SK-N-SH (cell line): ENCODE results near the gene ISOC2. TPM values are rescaled to one million over a fixed set of nuclear protein-coding genes. Genes with fewer than 3 reads are reported as not detected.

ENCODE experiments used
- CTCF ChIA-PET: fragments of 300-600, 350-600 bp; formaldehyde crosslinking; extraction: SDS; loops from one replicate; lab custom pipeline; 2021; lab: Yijun Ruan, JAX
- POLR2A ChIA-PET: fragments of 350-600 bp; sonication (Branson Sonifier 250); formaldehyde crosslinking; extraction: SDS; loops from one replicate; lab custom pipeline; 2020; ENCODE audit warnings: antibody characterized with exemption, inconsistent platforms; lab: Yijun Ruan, JAX
- DNase-seq: peaks from one replicate; pipeline ENCODE4 v3.0.0; 2012
- H2AFZ ChIP-seq: fragments of 200-600 bp; sonication (generic); 2 replicates; pipeline ENCODE4 v1.8.1; 2016; ENCODE audit warnings: antibody characterized with exemption, mild to moderate bottlenecking, low read depth
- H3F3A ChIP-seq: fragments of 200-600 bp; sonication (generic); replicated peaks from 2 replicates; pipeline ENCODE3; 2016; ENCODE audit warnings: antibody characterized with exemption, mild to moderate bottlenecking; ENCODE audit not compliant: insufficient read depth
- H3K27ac ChIP-seq, 2 experiments: fragments of 200-500 bp in 1 of 2; fragments of 200-600 bp in 1 of 2; sonication (Bioruptor generic) in 1 of 2; sonication (generic), shearing (Covaris generic) in 1 of 2; 2 replicates each; pipeline versions ENCODE4 v1.5.1 to v1.6.1; 2014 to 2016; ENCODE audit warnings: low read depth in 2 of 2, inconsistent platforms in 1 of 2, low read length in 1 of 2, mild to moderate bottlenecking in 1 of 2, mixed read lengths in 1 of 2
- H3K27me3 ChIP-seq: fragments of 200-600 bp; sonication (generic), shearing (Covaris generic); 2 replicates; pipeline ENCODE4 v1.6.1; 2016; ENCODE audit warnings: mixed run types; ENCODE audit not compliant: insufficient read depth
- H3K36me3 ChIP-seq, 2 experiments: fragments of 200-500 bp in 1 of 2; fragments of 200-600 bp in 1 of 2; sonication (Bioruptor generic) in 1 of 2; sonication (generic) in 1 of 2; replicated peaks in 1 of 2; 2 replicates each; pipeline versions ENCODE3 to v1.5.1; 2014 to 2016; ENCODE audit warnings: low read length in 1 of 2, mild to moderate bottlenecking in 1 of 2; ENCODE audit not compliant: insufficient read depth in 2 of 2, control insufficient read depth in 1 of 2
- H3K4me1 ChIP-seq, 2 experiments: fragments of 200-500 bp in 1 of 2; fragments of 200-600 bp in 1 of 2; sonication (Bioruptor generic) in 1 of 2; sonication (generic), shearing (Covaris generic) in 1 of 2; 2 replicates each; pipeline versions ENCODE4 v1.5.1 to v1.6.1; 2014 to 2016; ENCODE audit warnings: low read depth in 1 of 2, low read length in 1 of 2, mixed run types in 1 of 2; ENCODE audit not compliant: insufficient read depth in 2 of 2, control insufficient read depth in 1 of 2
- H3K4me2 ChIP-seq: fragments of 200-600 bp; sonication (generic), shearing (Covaris generic); 2 replicates; pipeline ENCODE4 v1.6.1; 2017; ENCODE audit warnings: mixed run types
- H3K4me3 ChIP-seq, 2 experiments: fragments of 200-500 bp in 1 of 2; fragments of 200-600 bp in 1 of 2; sonication (Bioruptor generic) in 1 of 2; sonication (generic), shearing (Covaris generic) in 1 of 2; 2 replicates each; pipeline versions ENCODE4 v1.5.1 to v1.8.1; 2014 to 2016; ENCODE audit warnings: low read depth in 2 of 2, inconsistent platforms in 1 of 2, low read length in 1 of 2, mild to moderate bottlenecking in 1 of 2, mixed read lengths in 1 of 2, moderate library complexity in 1 of 2
- H3K79me2 ChIP-seq: fragments of 200-600 bp; sonication (generic); 2 replicates; pipeline ENCODE4 v1.8.1; 2017; ENCODE audit warnings: mild to moderate bottlenecking; ENCODE audit not compliant: insufficient read depth
- H3K9ac ChIP-seq: fragments of 200-600 bp; sonication (generic); 2 replicates; pipeline ENCODE4 v1.6.1; 2017; ENCODE audit warnings: mixed run types
- H3K9me2 ChIP-seq: fragments of 200-600 bp; sonication (generic); 2 replicates; pipeline ENCODE4 v1.6.1; 2017; ENCODE audit warnings: mixed run types
- H3K9me3 ChIP-seq: fragments of 200-600 bp; sonication (generic); 2 replicates; pipeline ENCODE4 v1.6.1; 2017; ENCODE audit warnings: mixed run types, mild to moderate bottlenecking, moderate library complexity
- H4K20me1 ChIP-seq: fragments of 200-600 bp; sonication (generic); 2 replicates; pipeline ENCODE4 v1.6.1; 2017; ENCODE audit warnings: mild to moderate bottlenecking, mixed run types; ENCODE audit not compliant: insufficient read depth
- ELF1 ChIP-seq: IDR thresholded peaks from 2 replicates; pipeline ENCODE4 v1.4.0; 2012
- EP300 ChIP-seq, 2 experiments: IDR thresholded peaks; 2 replicates each; pipeline versions ENCODE4 v1.4.0 to v1.6.1; 2012; ENCODE audit warnings: borderline replicate concordance in 1 of 2, low read depth in 1 of 2, low read length in 1 of 2
- FOSL2 ChIP-seq: IDR thresholded peaks from 2 replicates; pipeline ENCODE4 v1.4.0; 2012; ENCODE audit warnings: low read depth, mild to moderate bottlenecking, moderate library complexity, borderline replicate concordance
- FOXM1 ChIP-seq: IDR thresholded peaks from 2 replicates; pipeline ENCODE4 v1.4.0; 2012; ENCODE audit warnings: low read depth, mild to moderate bottlenecking
- JUND ChIP-seq: IDR thresholded peaks from 2 replicates; pipeline ENCODE4 v1.4.0; 2012
- MXI1 ChIP-seq: IDR thresholded peaks from 2 replicates; pipeline ENCODE4 v1.6.1; 2012; ENCODE audit warnings: mild to moderate bottlenecking, low read depth, low read length, improper control_type of control experiment
- RAD21 ChIP-seq: IDR thresholded peaks from 2 replicates; pipeline ENCODE4 v1.6.1; 2012; ENCODE audit warnings: mild to moderate bottlenecking, low read length
- RCOR1 ChIP-seq: fragments of 150-350 bp; IDR thresholded peaks from 2 replicates; pipeline ENCODE4 v1.6.1; 2017; ENCODE audit warnings: antibody characterized with exemption, low read length
- RXRA ChIP-seq: IDR thresholded peaks from 2 replicates; pipeline ENCODE4 v1.4.0; 2012; ENCODE audit warnings: low read depth, mild to moderate bottlenecking, borderline replicate concordance
- SIN3A ChIP-seq: IDR thresholded peaks from 2 replicates; pipeline ENCODE4 v1.6.1; 2012; ENCODE audit warnings: low read depth, mild to moderate bottlenecking, low read length, moderate library complexity, borderline replicate concordance
- SMC3 ChIP-seq: IDR thresholded peaks from 2 replicates; pipeline ENCODE4 v1.6.1; 2012; ENCODE audit warnings: low read depth, low read length, improper control_type of control experiment
- TAF1 ChIP-seq: IDR thresholded peaks from 2 replicates; pipeline ENCODE4 v1.6.1; 2012; ENCODE audit warnings: low read depth, mild to moderate bottlenecking, low read length, moderate library complexity, borderline replicate concordance
- TCF12 ChIP-seq: IDR thresholded peaks from 2 replicates; pipeline ENCODE4 v1.4.0; 2012
- TEAD4 ChIP-seq: IDR thresholded peaks from 2 replicates; pipeline ENCODE4 v1.4.0; 2012; ENCODE audit warnings: mild to moderate bottlenecking, borderline replicate concordance; ENCODE audit not compliant: insufficient read depth
- YY1 ChIP-seq: IDR thresholded peaks from 2 replicates; pipeline ENCODE4 v1.4.0; 2012; ENCODE audit warnings: low read depth, mild to moderate bottlenecking
- WGBS: methylation state at CpG from one replicate; pipeline ENCODE4 v1.1.6; 2017; ENCODE audit warnings: low lambda C conversion rate; 5-methylcytosine and 5-hydroxymethylcytosine counted together
- polyA plus RNA-seq, 3 experiments: library from polyadenylated mRNA; depleted of rRNA; stranded (reverse); fragments of >200 nt; gene quantifications; 2 replicates each; pipeline ENCODE4 v1.2.3, GENCODE V29; 2012
- TF ChIP-seq, protein P1 (sequence below): fragments of 150-350 bp; IDR thresholded peaks from 2 replicates; pipeline ENCODE4 v1.6.1; 2016; ENCODE audit warnings: mild to moderate bottlenecking, low read depth, low read length
- TF ChIP-seq, protein P2 (sequence below): IDR thresholded peaks from 2 replicates; pipeline ENCODE4 v1.6.1; 2012; ENCODE audit warnings: mild to moderate bottlenecking, low read depth, low read length, moderate library complexity
- TF ChIP-seq, protein P3 (sequence below): IDR thresholded peaks from 2 replicates; pipeline ENCODE4 v1.4.0; 2012; ENCODE audit warnings: low read depth

ISOC2 gene
- polyA plus RNA-seq, 1 of the 3 experiments (the other 2 are of a cell fraction) = 65.4 TPM

DNA sequence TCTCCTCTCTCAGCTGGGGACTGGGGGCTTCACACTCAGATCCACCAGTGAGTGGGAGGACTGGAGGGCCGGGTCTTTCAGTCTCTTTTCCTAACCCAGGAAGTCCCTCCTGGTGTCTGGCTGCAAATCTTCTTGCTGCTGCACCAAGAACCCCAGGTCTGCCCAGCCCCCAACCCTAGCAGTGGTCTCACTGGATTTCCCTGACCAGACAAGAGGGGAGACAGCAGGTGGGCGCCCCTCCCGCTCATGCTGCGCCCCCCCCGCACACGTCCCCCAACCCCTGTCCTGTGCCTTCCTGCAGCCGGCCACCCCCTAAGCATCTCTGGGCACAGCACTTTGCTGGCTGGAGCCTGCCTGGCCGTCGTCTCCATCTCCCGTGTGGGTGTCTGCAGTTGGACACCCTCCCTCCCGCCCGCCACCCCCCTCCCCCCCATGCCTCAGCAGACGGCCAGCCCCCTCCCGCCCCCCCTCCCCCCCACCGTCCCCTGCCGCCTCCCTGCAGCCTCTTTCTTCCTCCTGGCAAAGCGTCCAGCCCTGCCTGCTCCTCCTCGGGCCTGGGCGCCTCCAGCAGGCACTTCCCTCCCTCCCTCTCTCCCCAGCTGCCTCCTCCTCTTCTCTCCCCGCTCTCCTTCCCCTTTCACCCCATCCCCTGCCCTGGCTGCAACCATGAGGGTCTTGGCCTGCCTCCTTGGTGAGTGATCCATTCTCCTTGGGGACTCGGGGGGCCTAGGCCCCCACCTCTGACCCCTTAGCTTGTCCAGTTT, 26.7 kb upstream of the ISOC2 start, which contains the start of gene SSC5D:
Gene SSC5D (plus strand): TSS at position 513 of the 764 bp plus-strand sequence. CDS start 154 bp downstream, at position 667.
- no peaks in the 10 kb centered on the region for H3K9me3 ChIP-seq
- ChIA-PET CTCF (interaction anchor here (0.9 to 15.1 kb wide), 5 partner anchors 12 to 143 kb away, joined by 3 to 162 read pairs (median 12); partner anchors contain the start of gene ZNF628), POLR2A (interaction anchor here (0.8 to 2.0 kb wide), 4 partner anchors 11 to 152 kb away, joined by 4 to 11 read pairs (median 7); partner anchors contain the start of genes UBE2S and ZNF628)
- peak within 1 kb of the TSS; percentile 95 to 97 for H3K27ac ChIP-seq
- no peaks in the 10 kb centered on the region for H3K9me2 ChIP-seq
- H2AFZ ChIP-seq = peak within 1 kb of the TSS; percentile 31; the same call in 1 of the 2 replicates
- peaks cover 35% of the 10 kb centered on the region for H3F3A ChIP-seq
- no peaks in the 10 kb centered on the region for H3K27me3 ChIP-seq
- peak within 1 kb of the TSS; percentile 69 to 80 for H3K4me3 ChIP-seq
- no peaks in the 10 kb centered on the region for H4K20me1 ChIP-seq
- H3K4me1 ChIP-seq = peaks cover 30 to 68% of the 10 kb centered on the region in 2 experiments; a peak in 3 of 4 replicates
- peak; percentile 78 for DNase-seq
- WGBS = 12% methylated on average over 20 of the region's 21 CpGs
- no peaks in the 10 kb centered on the region for H3K36me3 ChIP-seq
- TF ChIP-seq, protein P1, sequence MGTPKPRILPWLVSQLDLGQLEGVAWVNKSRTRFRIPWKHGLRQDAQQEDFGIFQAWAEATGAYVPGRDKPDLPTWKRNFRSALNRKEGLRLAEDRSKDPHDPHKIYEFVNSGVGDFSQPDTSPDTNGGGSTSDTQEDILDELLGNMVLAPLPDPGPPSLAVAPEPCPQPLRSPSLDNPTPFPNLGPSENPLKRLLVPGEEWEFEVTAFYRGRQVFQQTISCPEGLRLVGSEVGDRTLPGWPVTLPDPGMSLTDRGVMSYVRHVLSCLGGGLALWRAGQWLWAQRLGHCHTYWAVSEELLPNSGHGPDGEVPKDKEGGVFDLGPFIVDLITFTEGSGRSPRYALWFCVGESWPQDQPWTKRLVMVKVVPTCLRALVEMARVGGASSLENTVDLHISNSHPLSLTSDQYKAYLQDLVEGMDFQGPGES = no peak
- no peak for TF ChIP-seq TCF12
- no peak for TF ChIP-seq SMC3
- H3K9ac ChIP-seq = peak within 1 kb of the TSS; percentile 86; the same call in 1 of the 2 replicates
- peaks cover 14% of the 10 kb centered on the region; the same call in 1 of the 2 replicates for H3K79me2 ChIP-seq
- peak within 1 kb of the TSS; percentile 91 for H3K4me2 ChIP-seq

DNA sequence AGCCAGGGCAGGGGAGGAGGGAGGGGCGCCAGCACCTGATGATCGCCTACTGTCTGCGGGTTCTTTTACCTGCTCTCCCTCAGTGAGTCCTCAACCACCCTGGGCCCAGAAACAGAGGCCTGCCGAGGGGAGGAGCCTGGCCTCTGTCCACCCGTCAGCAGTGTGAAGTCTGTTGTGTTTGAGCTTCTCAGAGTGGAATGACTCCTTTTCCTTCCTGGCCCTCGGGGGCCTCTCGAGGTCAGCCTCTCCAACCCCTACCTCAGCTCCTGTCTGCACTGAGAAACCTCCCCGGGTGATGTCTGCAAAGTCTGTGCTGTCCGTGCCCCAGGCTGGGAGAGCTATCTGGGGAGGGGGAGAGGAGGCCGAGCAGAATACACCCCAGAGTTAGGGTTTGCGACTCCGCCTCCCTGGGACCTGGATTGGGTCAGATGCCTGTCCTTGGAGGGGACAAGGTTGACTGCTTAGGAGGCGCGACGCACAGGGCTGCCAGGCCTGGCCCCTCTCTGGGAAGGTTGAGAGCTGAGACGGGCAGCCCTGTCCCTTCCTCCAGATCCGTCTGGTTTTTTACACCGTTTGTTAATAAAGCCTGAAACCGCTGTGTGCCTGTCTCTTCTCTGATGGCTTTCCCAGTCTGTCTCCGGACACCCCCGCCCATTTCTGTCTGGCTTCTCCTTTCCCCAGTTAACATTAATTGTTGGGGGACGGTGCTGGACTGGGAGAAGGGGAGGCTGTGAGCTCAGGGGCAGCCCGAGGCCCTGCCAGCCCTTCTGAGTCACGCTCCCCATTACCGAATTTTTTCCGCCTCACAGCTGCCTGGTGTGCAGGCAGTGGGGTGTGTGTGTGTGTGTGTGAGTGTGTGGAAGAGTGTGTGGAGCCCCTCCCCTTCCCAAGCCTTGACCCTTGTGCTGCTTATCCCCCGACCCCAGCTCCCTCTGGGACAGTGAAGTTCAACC, 25.8 kb upstream of the ISOC2 start:
- Histone ChIP-seq H3K27ac (peak overlapping the region; percentile 95 to 97), H2AFZ (peak overlapping the region; percentile 31; the same call in 1 of the 2 replicates), H3F3A (peaks cover 35% of the 10 kb centered on the region), H3K9me2 (no peaks in the 10 kb centered on the region), H3K9me3 (no peaks in the 10 kb centered on the region), H3K4me1 (peaks cover 30 to 60% of the 10 kb centered on the region in 2 experiments; a peak in 3 of 4 replicates), H3K9ac (peak overlapping the region; percentile 86), H3K4me2 (peak overlapping the region; percentile 91), H3K36me3 (peaks cover 0 to 5% of the 10 kb centered on the region in 2 experiments), H3K27me3 (no peaks in the 10 kb centered on the region), H4K20me1 (no peaks in the 10 kb centered on the region), H3K4me3 (peak overlapping the region; percentile 69 to 80), H3K79me2 (peaks cover 14% of the 10 kb centered on the region; the same call in 1 of the 2 replicates)
- WGBS = 6% methylated on average over 18 of the region's 27 CpGs
- POLR2A ChIA-PET = interaction anchor here (0.5 to 2.0 kb wide), 6 partner anchors 11 to 159 kb away, joined by 3 to 11 read pairs (median 4); partner anchors contain the start of genes UBE2S and ZNF628
- DNase-seq = peak; percentile 72
- CTCF ChIA-PET = interaction anchor here (0.8 to 15.1 kb wide), 13 partner anchors 8 to 346 kb away, joined by 3 to 162 read pairs (median 5); partner anchors contain the start of genes ZNF628 and ZNF865
- TF ChIP-seq JUND (peak; percentile 78), TEAD4 (peak; percentile 65; the same call in 1 of the 2 replicates), MXI1 (peak; percentile 31; the same call in 1 of the 2 replicates), EP300 (IDR thresholded peaks at IDR 0.05; ENCODE audit: borderline replicate concordance in 1 of 2, low read depth in 1 of 2, low read length in 1 of 2) (peak in 1 of 2 experiments; percentile 66; a peak in 1 of 4 replicates), SMC3 (no peak), FOSL2 (peak; percentile 80), ELF1 (no peak; the same call in 1 of the 2 replicates), RAD21 (no peak), YY1 (no peak), RCOR1 (no peak), FOXM1 (0 out of 2 replicates have a peak, but pooled peaks have one; percentile 32), TAF1 (peak; percentile 57; the same call in 1 of the 2 replicates), SIN3A (peak; percentile 82), RXRA (peak; percentile 35; the same call in 1 of the 2 replicates), TCF12 (peak; percentile 80)
- TF ChIP-seq, protein P2, sequence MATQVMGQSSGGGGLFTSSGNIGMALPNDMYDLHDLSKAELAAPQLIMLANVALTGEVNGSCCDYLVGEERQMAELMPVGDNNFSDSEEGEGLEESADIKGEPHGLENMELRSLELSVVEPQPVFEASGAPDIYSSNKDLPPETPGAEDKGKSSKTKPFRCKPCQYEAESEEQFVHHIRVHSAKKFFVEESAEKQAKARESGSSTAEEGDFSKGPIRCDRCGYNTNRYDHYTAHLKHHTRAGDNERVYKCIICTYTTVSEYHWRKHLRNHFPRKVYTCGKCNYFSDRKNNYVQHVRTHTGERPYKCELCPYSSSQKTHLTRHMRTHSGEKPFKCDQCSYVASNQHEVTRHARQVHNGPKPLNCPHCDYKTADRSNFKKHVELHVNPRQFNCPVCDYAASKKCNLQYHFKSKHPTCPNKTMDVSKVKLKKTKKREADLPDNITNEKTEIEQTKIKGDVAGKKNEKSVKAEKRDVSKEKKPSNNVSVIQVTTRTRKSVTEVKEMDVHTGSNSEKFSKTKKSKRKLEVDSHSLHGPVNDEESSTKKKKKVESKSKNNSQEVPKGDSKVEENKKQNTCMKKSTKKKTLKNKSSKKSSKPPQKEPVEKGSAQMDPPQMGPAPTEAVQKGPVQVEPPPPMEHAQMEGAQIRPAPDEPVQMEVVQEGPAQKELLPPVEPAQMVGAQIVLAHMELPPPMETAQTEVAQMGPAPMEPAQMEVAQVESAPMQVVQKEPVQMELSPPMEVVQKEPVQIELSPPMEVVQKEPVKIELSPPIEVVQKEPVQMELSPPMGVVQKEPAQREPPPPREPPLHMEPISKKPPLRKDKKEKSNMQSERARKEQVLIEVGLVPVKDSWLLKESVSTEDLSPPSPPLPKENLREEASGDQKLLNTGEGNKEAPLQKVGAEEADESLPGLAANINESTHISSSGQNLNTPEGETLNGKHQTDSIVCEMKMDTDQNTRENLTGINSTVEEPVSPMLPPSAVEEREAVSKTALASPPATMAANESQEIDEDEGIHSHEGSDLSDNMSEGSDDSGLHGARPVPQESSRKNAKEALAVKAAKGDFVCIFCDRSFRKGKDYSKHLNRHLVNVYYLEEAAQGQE = peak; percentile 41; the same call in 1 of the 2 replicates
- TF ChIP-seq, protein P3, sequence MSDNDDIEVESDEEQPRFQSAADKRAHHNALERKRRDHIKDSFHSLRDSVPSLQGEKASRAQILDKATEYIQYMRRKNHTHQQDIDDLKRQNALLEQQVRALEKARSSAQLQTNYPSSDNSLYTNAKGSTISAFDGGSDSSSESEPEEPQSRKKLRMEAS = peak; percentile 92
